Kidney tubule cell (primary cell): ENCODE measurements around the gene PAQR5.
"Not testable (repeated sequence)": the region's sequence is repeated elsewhere in the genome, so short reads cannot be mapped to it uniquely, and the experiment has no call there.

ENCODE experiments used
- DNase-seq: peaks from one replicate; pipeline ENCODE4 v3.0.0-alpha.2; 2018; ENCODE audit warnings: low spot score

PAQR5 gene

GRCh38 chr15:69424001-69424400 lies 125.3 kb downstream of the PAQR5 start:
- no peak for DNase-seq

GRCh38 chr15:69424748-69425413 lies 126.2 kb downstream of the PAQR5 start:
- peak; percentile 11 for DNase-seq

GRCh38 chr15:69433831-69434230 lies 135.1 kb downstream of the PAQR5 start:
- no peak for DNase-seq

- no peak for DNase-seq
These were observed 135.5 kb downstream of the PAQR5 start for GRCh38 chr15:69434238-69434637.

GRCh38 chr15:69434679-69435078 lies 136.0 kb downstream of the PAQR5 start:
- DNase-seq, result no peak

- DNase-seq, result no peak
These were observed 137.3 kb downstream of the PAQR5 start for GRCh38 chr15:69435985-69436384.

- DNase-seq, result no peak
These were observed 138.2 kb downstream of the PAQR5 start for GRCh38 chr15:69436951-69437350.

GRCh38 chr15:69439623-69440022 lies 140.9 kb downstream of the PAQR5 start:
- no peak for DNase-seq

GRCh38 chr15:69443032-69443611 lies 144.4 kb downstream of the PAQR5 start:
- DNase-seq, result no peak

GRCh38 chr15:69444686-69445085 lies 146.0 kb downstream of the PAQR5 start:
- DNase-seq, result no peak

GRCh38 chr15:69446953-69447352 lies 148.2 kb downstream of the PAQR5 start:
- DNase-seq, result no peak

- not testable (repeated sequence) for DNase-seq
These were observed 151.5 kb downstream of the PAQR5 start for GRCh38 chr15:69450221-69450620.

GRCh38 chr15:69450968-69451695 lies 152.4 kb downstream of the PAQR5 start:
- no peak for DNase-seq

- peak; percentile 62 for DNase-seq
These were observed 153.4 kb downstream of the PAQR5 start for GRCh38 chr15:69451951-69452691.

- DNase-seq, result peak; percentile 96
These were observed 154.2 kb downstream of the PAQR5 start, which contains the start of gene RPLP1 for GRCh38 chr15:69452692-69453521. TSS of gene RPLP1 (plus strand) at chr15:69452818. CDS start at chr15:69452949, 131 bp downstream.

- no peak for DNase-seq
These were observed 156.2 kb downstream of the PAQR5 start for GRCh38 chr15:69454953-69455352.

GRCh38 chr15:69456208-69457166 lies 157.8 kb downstream of the PAQR5 start:
- DNase-seq, result no peak
